ENCODE measurements around the gene MEF2B. TPM values are rescaled to one million over a fixed set of nuclear protein-coding genes. Genes with fewer than 3 reads are reported as not detected.
A peak's percentile ranks its signal among the peaks of the same experiment; 100 is the strongest.

Gene MEF2B
- total RNA-seq, 1 experiment from 2014 or later = 1.1 TPM

- no peaks in the 10 kb centered on the region for H3K9me3 ChIP-seq (ENCODE audit: control insufficient read depth, insufficient read depth, low read depth, low read length)
- BruUV-seq (replicated peaks) = no TSS peak
- peaks cover 3% of the 10 kb centered on the region; the same call in 1 of the 2 replicates for H3K36me3 ChIP-seq (ENCODE audit: control insufficient read depth, insufficient read depth, low read length)
- CTCF ChIA-PET = no interaction called here
- no peak for DNase-seq (ENCODE audit: low read depth, low spot score)
- H3K4me1 ChIP-seq (ENCODE audit: control insufficient read depth, insufficient read depth, low read length) = peaks cover 7% of the 10 kb centered on the region
- H3K4me3 ChIP-seq (ENCODE audit: low read depth in 2 of 2, low read length in 2 of 2) = peak overlapping the region; percentile 83 to 91
- intact Hi-C loops (cut with micrococcal nuclease; ENCODE audit: unreplicated experiment) (no loop called here), in situ Hi-C loops (cut with HindIII; ENCODE audit: low pct_unique_long_range_greater_than_20kb, low sequenced_read_pairs) (no loop called here)
- H3K27ac ChIP-seq (ENCODE audit: low read length) = peak overlapping the region; percentile 95
- no peak for ATAC-seq
- no peaks in the 10 kb centered on the region for H3K27me3 ChIP-seq (ENCODE audit: control insufficient read depth, insufficient read depth, low read length)
- no peak for TF ChIP-seq POLR2AphosphoS5 (IDR thresholded peaks at IDR 0.05; ENCODE audit: low read depth, low read length)
- TF ChIP-seq CTCF (IDR thresholded peaks at IDR 0.05) = no peak
- no peak for TF ChIP-seq REST (IDR thresholded peaks at IDR 0.05; ENCODE audit: insufficient read depth in 1 of 2, low read depth in 2 of 2, low read length in 1 of 2)
- TF ChIP-seq SIN3A (IDR thresholded peaks at IDR 0.05; ENCODE audit: borderline replicate concordance, insufficient read depth, low read depth, low read length) = no peak
- no peak for TF ChIP-seq TCF7L2 (IDR thresholded peaks at IDR 0.05; ENCODE audit: low read depth, low read length)
- POLR2A ChIA-PET = no interaction called here
Observed at GRCh38 chr19:19201697-19202630, 31.9 kb upstream of the MEF2B start.

GRCh38 chr19:19193926-19194325 lies 23.9 kb upstream of the MEF2B start:
- Histone ChIP-seq H3K36me3 (ENCODE audit: control insufficient read depth, insufficient read depth, low read length) (no peaks in the 10 kb centered on the region; the same call in 1 of the 2 replicates), H3K27me3 (ENCODE audit: control insufficient read depth, insufficient read depth, low read length) (no peaks in the 10 kb centered on the region), H3K27ac (ENCODE audit: low read length) (no peak overlapping the region), H3K4me1 (ENCODE audit: control insufficient read depth, insufficient read depth, low read length) (no peaks in the 10 kb centered on the region), H3K4me3 (ENCODE audit: low read depth in 2 of 2, low read length in 2 of 2) (peak overlapping the region; percentile 74 to 76), H3K9me3 (ENCODE audit: control insufficient read depth, insufficient read depth, low read depth, low read length) (no peaks in the 10 kb centered on the region)
- ChIA-PET CTCF (no interaction called here), POLR2A (no interaction called here)
- no TSS peak for BruUV-seq (replicated peaks)
- DNase-seq (ENCODE audit: low read depth, low spot score) (no peak), ATAC-seq (no peak)
- TF ChIP-seq SIN3A (IDR thresholded peaks at IDR 0.05; ENCODE audit: borderline replicate concordance, insufficient read depth, low read depth, low read length) (no peak), POLR2AphosphoS5 (IDR thresholded peaks at IDR 0.05; ENCODE audit: low read depth, low read length) (no peak), CTCF (IDR thresholded peaks at IDR 0.05) (no peak), TCF7L2 (IDR thresholded peaks at IDR 0.05; ENCODE audit: low read depth, low read length) (no peak), REST (IDR thresholded peaks at IDR 0.05; ENCODE audit: insufficient read depth in 1 of 2, low read depth in 2 of 2, low read length in 1 of 2) (no peak)
- in situ Hi-C loops (cut with HindIII; ENCODE audit: low pct_unique_long_range_greater_than_20kb, low sequenced_read_pairs) (no loop called here), intact Hi-C loops (cut with micrococcal nuclease; ENCODE audit: unreplicated experiment) (no loop called here)

Measured in Panc1 (cell line).